Liver (tissue), 9 donors: Measurements from ENCODE around the gene SYNM. TPM values are rescaled to one million over a fixed set of nuclear protein-coding genes. Genes with fewer than 3 reads are reported as not detected.
A peak's percentile ranks its signal among the peaks of the same experiment; 100 is the strongest.

Experiments used
- DNase-seq: peaks from one replicate; pipeline ENCODE4 v3.0.0-alpha.2; 2017; ENCODE audit warnings: low spot score
- H3K27ac ChIP-seq, 2 donors: one replicate each; pipeline ENCODE4 v1.7.0; 2013; ENCODE audit warnings: inconsistent platforms in 2 of 2, low read length in 2 of 2, control low read depth in 1 of 2, low read depth in 1 of 2, mild to moderate bottlenecking in 1 of 2
- H3K27me3 ChIP-seq, 4 donors: one replicate each; pipeline versions ENCODE4 v1.6.1 to v1.7.0; 2013; ENCODE audit warnings: low read length in 3 of 4, inconsistent platforms in 1 of 4, mild to moderate bottlenecking in 1 of 4, moderate library complexity in 1 of 4; ENCODE audit not compliant: control insufficient read depth in 4 of 4, insufficient read depth in 4 of 4
- H3K36me3 ChIP-seq, 4 donors: one replicate each; pipeline versions ENCODE4 v1.6.1 to v1.7.0; 2013; ENCODE audit warnings: low read length in 3 of 4, mild to moderate bottlenecking in 3 of 4, low read depth in 1 of 4, moderate library complexity in 1 of 4; ENCODE audit not compliant: control insufficient read depth in 4 of 4, insufficient read depth in 3 of 4
- H3K4me1 ChIP-seq, 4 donors: one replicate each; pipeline versions ENCODE4 v1.6.1 to v1.7.0; 2013; ENCODE audit warnings: low read length in 3 of 4, mild to moderate bottlenecking in 3 of 4, moderate library complexity in 1 of 4; ENCODE audit not compliant: control insufficient read depth in 4 of 4, insufficient read depth in 4 of 4
- H3K4me3 ChIP-seq, 3 donors: one replicate each; pipeline versions ENCODE4 v1.6.1 to v1.7.0; 2013; ENCODE audit warnings: low read length in 3 of 3, control low read depth in 1 of 3, low read depth in 1 of 3, mild to moderate bottlenecking in 1 of 3
- H3K9ac ChIP-seq, 2 donors: one replicate each; pipeline ENCODE4 v1.7.0; 2013; ENCODE audit warnings: low read length in 2 of 2, mild to moderate bottlenecking in 2 of 2, moderate library complexity in 2 of 2, control low read depth in 1 of 2, low read depth in 1 of 2
- H3K9me3 ChIP-seq, 4 donors: one replicate each; pipeline versions ENCODE4 v1.6.1 to v1.7.0; 2013; ENCODE audit warnings: low read length in 3 of 4; ENCODE audit not compliant: control insufficient read depth in 4 of 4
- FOXA1 ChIP-seq: IDR thresholded peaks from 2 replicates; pipeline ENCODE4 v1.6.1; 2016; ENCODE audit warnings: antibody characterized with exemption
- HNF4A ChIP-seq, 2 donors: conservative IDR thresholded peaks; 2 replicates each; pipeline ENCODE4 v1.6.1; 2016; ENCODE audit warnings: antibody characterized with exemption in 2 of 2, mild to moderate bottlenecking in 2 of 2
- JUND ChIP-seq, 2 donors: IDR thresholded peaks; 2 replicates each; pipeline ENCODE4 v1.6.1; 2016; ENCODE audit warnings: antibody characterized with exemption in 2 of 2
- NR2F2 ChIP-seq: IDR thresholded peaks from 2 replicates; pipeline ENCODE4 v1.6.1; 2016; ENCODE audit warnings: antibody characterized with exemption
- RAD21 ChIP-seq, 2 donors: IDR thresholded peaks; 2 replicates each; pipeline ENCODE4 v1.6.1; 2016; ENCODE audit warnings: antibody characterized with exemption in 2 of 2, mild to moderate bottlenecking in 2 of 2
- RXRA ChIP-seq, 2 donors: IDR thresholded peaks; 2 replicates each; pipeline ENCODE4 v1.6.1; 2017 to 2018; ENCODE audit warnings: antibody characterized with exemption in 2 of 2, mild to moderate bottlenecking in 1 of 2
- SP1 ChIP-seq: IDR thresholded peaks from 2 replicates; pipeline ENCODE4 v1.6.1; 2018; ENCODE audit warnings: antibody characterized with exemption, mild to moderate bottlenecking
- TAF1 ChIP-seq: conservative IDR thresholded peaks from 2 replicates; pipeline ENCODE4 v1.6.1; 2016; ENCODE audit warnings: antibody characterized with exemption, mild to moderate bottlenecking
- YY1 ChIP-seq: IDR thresholded peaks from 2 replicates; pipeline ENCODE4 v1.6.1; 2016; ENCODE audit warnings: antibody characterized with exemption, mild to moderate bottlenecking
- WGBS: extraction: QIAGEN DNeasy Blood & Tissue Kit; methylation state at CpG from one replicate; pipeline ENCODE4 v1.1.7; 2013; 5-methylcytosine and 5-hydroxymethylcytosine counted together
- polyA plus RNA-seq, 2 donors: library from polyadenylated mRNA; stranded (reverse) in 1 of 2; unstranded in 1 of 2; fragments of 200-250 nt in 1 of 2; fragments of >200 nt in 1 of 2; fragmentation: Nextera tagmentation in 1 of 2; extraction: Ambion mirVana in 1 of 2; gene quantifications; one replicate each; pipeline versions ENCODE4 v1.2.1 to v1.2.3, GENCODE V29; 2013 to 2015
- total RNA-seq, 2 donors: library from RNA; depleted of rRNA; stranded (reverse); fragments of >200 nt; gene quantifications; one replicate each; pipeline ENCODE4 v1.2.3, GENCODE V29; 2014
- TF ChIP-seq, protein P1 (sequence below): IDR thresholded peaks from 2 replicates; pipeline ENCODE4 v1.6.1; 2016; ENCODE audit warnings: antibody characterized with exemption
- TF ChIP-seq, protein P2 (sequence below): IDR thresholded peaks from 2 replicates; pipeline ENCODE4 v1.6.1; 2016; ENCODE audit warnings: antibody characterized with exemption
- TF ChIP-seq, protein P3 (sequence below): IDR thresholded peaks from 2 replicates; pipeline ENCODE4 v1.6.1; 2016; ENCODE audit warnings: antibody characterized with exemption
- TF ChIP-seq, protein P4 (sequence below): IDR thresholded peaks from 2 replicates; pipeline ENCODE4 v1.6.1; 2016; ENCODE audit warnings: antibody characterized with exemption, mild to moderate bottlenecking
- TF ChIP-seq, protein P5 (sequence below): fragments of 150-350 bp; IDR thresholded peaks from 2 replicates; pipeline ENCODE4 v1.5.1; 2017; ENCODE audit warnings: improper control_type of control experiment, low read depth, low read length; ENCODE audit not compliant: missing input control
- donor health status: healthy.
- donor health status: healthy.
- donor health status: healthy.
- donor health status: healthy.
- donor health status: healthy.

SYNM gene
- total and polyA plus RNA-seq, 4 donors: 0.39 to 6.4 (median 1.2) TPM

DNA sequence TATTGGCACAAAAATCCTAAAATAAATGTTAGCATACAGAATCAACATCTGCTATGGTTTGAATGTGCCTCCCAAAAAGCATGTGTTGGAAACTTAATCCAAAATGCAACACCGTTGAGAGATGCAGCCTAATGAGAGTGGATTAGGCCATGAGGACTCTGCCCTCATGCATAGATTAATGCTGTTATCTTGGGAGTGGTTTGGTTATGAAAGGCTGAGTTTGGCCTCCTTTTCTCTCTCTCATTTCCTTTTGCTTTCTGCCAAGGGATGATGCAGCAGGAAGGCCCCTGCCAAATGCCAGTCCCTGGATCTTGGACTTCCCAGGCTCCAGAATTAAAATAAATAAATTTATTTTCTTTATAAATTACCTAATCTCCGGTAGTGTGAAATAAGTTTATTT is 49.4 kb downstream of the SYNM start:
- H3K9me3 ChIP-seq: no peaks in the 10 kb centered on the region
- 23% methylated on average over 2 of the region's 2 CpGs for WGBS
- H3K4me3 ChIP-seq: no peak overlapping the region
- peaks cover 0 to 7% (median 0%) of the 10 kb centered on the region in 4 donors for H3K36me3 ChIP-seq
- DNase-seq: no peak
- peaks cover 0 to 27% (median 12%) of the 10 kb centered on the region in 4 donors for H3K4me1 ChIP-seq
- no peak overlapping the region for H3K9ac ChIP-seq
- TF ChIP-seq RAD21 (IDR thresholded peaks at IDR 0.05): no peak
- TF ChIP-seq, protein P1, sequence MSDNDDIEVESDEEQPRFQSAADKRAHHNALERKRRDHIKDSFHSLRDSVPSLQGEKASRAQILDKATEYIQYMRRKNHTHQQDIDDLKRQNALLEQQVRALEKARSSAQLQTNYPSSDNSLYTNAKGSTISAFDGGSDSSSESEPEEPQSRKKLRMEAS: peak; percentile 42
- no peak for TF ChIP-seq YY1
- TF ChIP-seq, protein P2, sequence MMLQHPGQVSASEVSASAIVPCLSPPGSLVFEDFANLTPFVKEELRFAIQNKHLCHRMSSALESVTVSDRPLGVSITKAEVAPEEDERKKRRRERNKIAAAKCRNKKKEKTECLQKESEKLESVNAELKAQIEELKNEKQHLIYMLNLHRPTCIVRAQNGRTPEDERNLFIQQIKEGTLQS: no peak
- TF ChIP-seq NR2F2: no peak
- TF ChIP-seq, protein P3, sequence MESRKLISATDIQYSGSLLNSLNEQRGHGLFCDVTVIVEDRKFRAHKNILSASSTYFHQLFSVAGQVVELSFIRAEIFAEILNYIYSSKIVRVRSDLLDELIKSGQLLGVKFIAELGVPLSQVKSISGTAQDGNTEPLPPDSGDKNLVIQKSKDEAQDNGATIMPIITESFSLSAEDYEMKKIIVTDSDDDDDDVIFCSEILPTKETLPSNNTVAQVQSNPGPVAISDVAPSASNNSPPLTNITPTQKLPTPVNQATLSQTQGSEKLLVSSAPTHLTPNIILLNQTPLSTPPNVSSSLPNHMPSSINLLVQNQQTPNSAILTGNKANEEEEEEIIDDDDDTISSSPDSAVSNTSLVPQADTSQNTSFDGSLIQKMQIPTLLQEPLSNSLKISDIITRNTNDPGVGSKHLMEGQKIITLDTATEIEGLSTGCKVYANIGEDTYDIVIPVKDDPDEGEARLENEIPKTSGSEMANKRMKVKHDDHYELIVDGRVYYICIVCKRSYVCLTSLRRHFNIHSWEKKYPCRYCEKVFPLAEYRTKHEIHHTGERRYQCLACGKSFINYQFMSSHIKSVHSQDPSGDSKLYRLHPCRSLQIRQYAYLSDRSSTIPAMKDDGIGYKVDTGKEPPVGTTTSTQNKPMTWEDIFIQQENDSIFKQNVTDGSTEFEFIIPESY: no peak
- TF ChIP-seq SP1: no peak
- TF ChIP-seq JUND (IDR thresholded peaks at IDR 0.05): peak in 1 of 2 donors; percentile 16
- TF ChIP-seq, protein P4, sequence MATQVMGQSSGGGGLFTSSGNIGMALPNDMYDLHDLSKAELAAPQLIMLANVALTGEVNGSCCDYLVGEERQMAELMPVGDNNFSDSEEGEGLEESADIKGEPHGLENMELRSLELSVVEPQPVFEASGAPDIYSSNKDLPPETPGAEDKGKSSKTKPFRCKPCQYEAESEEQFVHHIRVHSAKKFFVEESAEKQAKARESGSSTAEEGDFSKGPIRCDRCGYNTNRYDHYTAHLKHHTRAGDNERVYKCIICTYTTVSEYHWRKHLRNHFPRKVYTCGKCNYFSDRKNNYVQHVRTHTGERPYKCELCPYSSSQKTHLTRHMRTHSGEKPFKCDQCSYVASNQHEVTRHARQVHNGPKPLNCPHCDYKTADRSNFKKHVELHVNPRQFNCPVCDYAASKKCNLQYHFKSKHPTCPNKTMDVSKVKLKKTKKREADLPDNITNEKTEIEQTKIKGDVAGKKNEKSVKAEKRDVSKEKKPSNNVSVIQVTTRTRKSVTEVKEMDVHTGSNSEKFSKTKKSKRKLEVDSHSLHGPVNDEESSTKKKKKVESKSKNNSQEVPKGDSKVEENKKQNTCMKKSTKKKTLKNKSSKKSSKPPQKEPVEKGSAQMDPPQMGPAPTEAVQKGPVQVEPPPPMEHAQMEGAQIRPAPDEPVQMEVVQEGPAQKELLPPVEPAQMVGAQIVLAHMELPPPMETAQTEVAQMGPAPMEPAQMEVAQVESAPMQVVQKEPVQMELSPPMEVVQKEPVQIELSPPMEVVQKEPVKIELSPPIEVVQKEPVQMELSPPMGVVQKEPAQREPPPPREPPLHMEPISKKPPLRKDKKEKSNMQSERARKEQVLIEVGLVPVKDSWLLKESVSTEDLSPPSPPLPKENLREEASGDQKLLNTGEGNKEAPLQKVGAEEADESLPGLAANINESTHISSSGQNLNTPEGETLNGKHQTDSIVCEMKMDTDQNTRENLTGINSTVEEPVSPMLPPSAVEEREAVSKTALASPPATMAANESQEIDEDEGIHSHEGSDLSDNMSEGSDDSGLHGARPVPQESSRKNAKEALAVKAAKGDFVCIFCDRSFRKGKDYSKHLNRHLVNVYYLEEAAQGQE: no peak
- no peak for TF ChIP-seq TAF1
- TF ChIP-seq HNF4A (conservative IDR thresholded peaks at IDR 0.05): peak; percentile 72 to 85
- TF ChIP-seq RXRA (IDR thresholded peaks at IDR 0.05): peak in 1 of 2 donors; percentile 44
- no peak for TF ChIP-seq FOXA1
- TF ChIP-seq, protein P5, sequence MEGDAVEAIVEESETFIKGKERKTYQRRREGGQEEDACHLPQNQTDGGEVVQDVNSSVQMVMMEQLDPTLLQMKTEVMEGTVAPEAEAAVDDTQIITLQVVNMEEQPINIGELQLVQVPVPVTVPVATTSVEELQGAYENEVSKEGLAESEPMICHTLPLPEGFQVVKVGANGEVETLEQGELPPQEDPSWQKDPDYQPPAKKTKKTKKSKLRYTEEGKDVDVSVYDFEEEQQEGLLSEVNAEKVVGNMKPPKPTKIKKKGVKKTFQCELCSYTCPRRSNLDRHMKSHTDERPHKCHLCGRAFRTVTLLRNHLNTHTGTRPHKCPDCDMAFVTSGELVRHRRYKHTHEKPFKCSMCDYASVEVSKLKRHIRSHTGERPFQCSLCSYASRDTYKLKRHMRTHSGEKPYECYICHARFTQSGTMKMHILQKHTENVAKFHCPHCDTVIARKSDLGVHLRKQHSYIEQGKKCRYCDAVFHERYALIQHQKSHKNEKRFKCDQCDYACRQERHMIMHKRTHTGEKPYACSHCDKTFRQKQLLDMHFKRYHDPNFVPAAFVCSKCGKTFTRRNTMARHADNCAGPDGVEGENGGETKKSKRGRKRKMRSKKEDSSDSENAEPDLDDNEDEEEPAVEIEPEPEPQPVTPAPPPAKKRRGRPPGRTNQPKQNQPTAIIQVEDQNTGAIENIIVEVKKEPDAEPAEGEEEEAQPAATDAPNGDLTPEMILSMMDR: no peak
- no peaks in the 10 kb centered on the region for H3K27me3 ChIP-seq
- H3K27ac ChIP-seq: no peak overlapping the region

DNA sequence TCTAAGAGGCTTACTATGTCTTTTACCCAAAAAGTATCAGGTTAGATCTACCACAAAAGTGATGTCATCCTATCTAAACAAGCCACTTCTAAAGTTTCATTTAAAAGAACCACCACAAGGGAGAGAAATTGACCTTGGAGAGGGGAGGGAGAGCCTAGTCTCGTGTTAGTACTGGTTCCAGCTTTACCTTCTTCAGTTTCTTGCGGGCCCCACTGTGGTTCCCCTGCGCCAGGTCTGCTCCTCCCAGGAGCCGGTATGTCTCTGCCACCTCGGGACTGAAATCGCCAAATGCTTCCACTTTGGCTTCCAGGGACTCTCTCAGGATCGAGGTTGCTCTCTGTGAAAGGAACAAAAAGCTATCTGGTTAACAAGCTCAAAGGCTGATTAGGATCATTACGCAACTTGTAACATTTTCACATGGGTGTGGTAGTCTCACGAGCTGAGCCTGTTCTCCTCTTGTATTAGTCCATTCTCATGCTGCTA is 51.1 kb downstream of the SYNM start:
- Histone ChIP-seq H3K4me1 (peaks cover 0 to 27% (median 12%) of the 10 kb centered on the region in 4 donors), H3K27ac (no peak overlapping the region), H3K36me3 (peaks cover 0 to 10% (median 1%) of the 10 kb centered on the region in 4 donors), H3K9ac (no peak overlapping the region), H3K4me3 (no peak overlapping the region), H3K9me3 (no peaks in the 10 kb centered on the region), H3K27me3 (no peaks in the 10 kb centered on the region)
- 73% methylated on average over 9 of the region's 9 CpGs for WGBS
- TF ChIP-seq NR2F2 (no peak), HNF4A (conservative IDR thresholded peaks at IDR 0.05) (peak in 1 of 2 donors; percentile 22), SP1 (no peak), RAD21 (IDR thresholded peaks at IDR 0.05) (no peak), YY1 (no peak), RXRA (IDR thresholded peaks at IDR 0.05) (no peak)
- TF ChIP-seq, protein P2: no peak
- DNase-seq: no peak
